Germinal center (tissue), 1 donor: ENCODE results near the gene CLMN.
"Not testable (repeated sequence)": the region's sequence is repeated elsewhere in the genome, so short reads cannot be mapped to it uniquely, and the experiment has no call there.

Source experiments
- DNase-seq: peaks from one replicate; pipeline ENCODE4 v3.0.0; 2012; ENCODE audit warnings: mixed read lengths, low spot score

Gene CLMN

GRCh38 chr14:95163666-95164065 lies 156.0 kb downstream of the CLMN start:
- DNase-seq: no peak

- DNase-seq: no peak
Measured at GRCh38 chr14:95163132-95163531, 156.6 kb downstream of the CLMN start.

GRCh38 chr14:95162641-95163040 lies 157.1 kb downstream of the CLMN start:
- no peak for DNase-seq

- DNase-seq: peak; percentile 99
Measured at GRCh38 chr14:95157327-95158189, 162.2 kb downstream of the CLMN start, which contains the start of gene DICER1. Gene DICER1 (minus strand): TSS chr14:95157529. CDS start chr14:95133458, 24,071 bp downstream.

- no peak for DNase-seq
Measured at GRCh38 chr14:95157048-95157326, 162.7 kb downstream of the CLMN start.

- peak; percentile 51 for DNase-seq
Measured at GRCh38 chr14:95156161-95157047, 163.3 kb downstream of the CLMN start.

GRCh38 chr14:95155045-95155444 lies 164.7 kb downstream of the CLMN start:
- DNase-seq: no peak

GRCh38 chr14:95153866-95154265 lies 165.8 kb downstream of the CLMN start:
- DNase-seq: no peak

GRCh38 chr14:95151561-95151960 lies 168.1 kb downstream of the CLMN start:
- DNase-seq: no peak

GRCh38 chr14:95150910-95151309 lies 168.8 kb downstream of the CLMN start:
- no peak for DNase-seq

- DNase-seq: no peak
Measured at GRCh38 chr14:95149441-95149840, 170.3 kb downstream of the CLMN start.

- DNase-seq: no peak
Measured at GRCh38 chr14:95147597-95147996, 172.1 kb downstream of the CLMN start.

GRCh38 chr14:95146079-95146771 lies 173.5 kb downstream of the CLMN start:
- DNase-seq: no peak

- no peak for DNase-seq
Measured at GRCh38 chr14:95144849-95145248, 174.9 kb downstream of the CLMN start.

- DNase-seq: peak; percentile 15
Measured at GRCh38 chr14:95143808-95144620, 175.7 kb downstream of the CLMN start.

GRCh38 chr14:95142208-95142607 lies 177.5 kb downstream of the CLMN start:
- no peak for DNase-seq

GRCh38 chr14:95141684-95142083 lies 178.0 kb downstream of the CLMN start:
- DNase-seq: no peak

GRCh38 chr14:95140060-95140858 lies 179.4 kb downstream of the CLMN start:
- DNase-seq: peak; percentile 17

GRCh38 chr14:95138876-95139275 lies 180.8 kb downstream of the CLMN start:
- DNase-seq: no peak

- not testable (repeated sequence) for DNase-seq
Measured at GRCh38 chr14:95138455-95138854, 181.3 kb downstream of the CLMN start.

GRCh38 chr14:95137804-95138167 lies 181.9 kb downstream of the CLMN start:
- no peak for DNase-seq
